ENCODE measurements around the gene MYCBP.

Gene MYCBP

GRCh38 chr1:38833146-38833545 lies 40.0 kb downstream of the MYCBP start:
- TF ChIP-seq ATF2 (tag by site-specific recombination; IDR thresholded peaks at IDR 0.05; ENCODE audit: low read depth) (no peak), EGR2 (tag by site-specific recombination; IDR thresholded peaks at IDR 0.05; ENCODE audit: low read depth) (0 out of 2 replicates have a peak, but pooled peaks have one; percentile 9), ZBTB49 (tag by site-specific recombination; IDR thresholded peaks at IDR 0.05; ENCODE audit: low read depth) (no peak)
- ChIA-PET POLR2A (interaction anchor here (0.6 kb wide), 1 partner anchor 257 kb away, joined by 3 read pairs; no protein-coding TSS in a partner anchor), CTCF (interaction anchor here (0.5 to 2.3 kb wide), 5 partner anchors 8 to 795 kb away, joined by 3 to 7 read pairs (median 3); no protein-coding TSS in a partner anchor)
- no peaks in the 10 kb centered on the region for H3K4me1 ChIP-seq (ENCODE audit: control insufficient read depth, insufficient read depth, low read length)
- H3K4me3 ChIP-seq (ENCODE audit: low read depth, low read length) = no peak overlapping the region
- no peaks in the 10 kb centered on the region for H3K9me3 ChIP-seq (ENCODE audit: control insufficient read depth, insufficient read depth, low read depth, low read length)
- H3K27ac ChIP-seq (ENCODE audit: extremely low read depth, low read depth, low read length) = no peak overlapping the region
- peaks cover 0 to 11% of the 10 kb centered on the region in 2 experiments; a peak in 1 of 3 replicates for H3K36me3 ChIP-seq (ENCODE audit: control insufficient read depth in 2 of 2, insufficient read depth in 1 of 2, low read length in 2 of 2)

GRCh38 chr1:38832370-38832734 lies 40.8 kb downstream of the MYCBP start:
- no peaks in the 10 kb centered on the region for H3K9me3 ChIP-seq (ENCODE audit: control insufficient read depth, insufficient read depth, low read depth, low read length)
- H3K4me3 ChIP-seq (ENCODE audit: low read depth, low read length) = no peak overlapping the region
- no peak overlapping the region for H3K27ac ChIP-seq (ENCODE audit: extremely low read depth, low read depth, low read length)
- H3K4me1 ChIP-seq (ENCODE audit: control insufficient read depth, insufficient read depth, low read length) = no peaks in the 10 kb centered on the region
- ChIA-PET POLR2A (no interaction called here), CTCF (interaction anchor here (0.6 to 2.3 kb wide), 4 partner anchors 13 to 830 kb away, joined by 4 to 7 read pairs (median 4); no protein-coding TSS in a partner anchor)
- TF ChIP-seq ZBTB20 (tag by site-specific recombination; IDR thresholded peaks at IDR 0.05) = no peak
- no peak for TF ChIP-seq ZNF560 (tag by site-specific recombination; IDR thresholded peaks at IDR 0.05; ENCODE audit: borderline replicate concordance)
- TF ChIP-seq ZNF184 (tag by site-specific recombination; IDR thresholded peaks at IDR 0.05) = no peak
- TF ChIP-seq ZNF776 (tag by site-specific recombination; IDR thresholded peaks at IDR 0.05; ENCODE audit: borderline replicate concordance) = no peak
- TF ChIP-seq TRIM28 (IDR thresholded peaks at IDR 0.05; ENCODE audit: borderline replicate concordance, low read length) = no peak
- TF ChIP-seq ZNF350 (tag by site-specific recombination; IDR thresholded peaks at IDR 0.05) = no peak
- no peak for TF ChIP-seq ZNF549 (tag by site-specific recombination; IDR thresholded peaks at IDR 0.05)
- no peak for TF ChIP-seq OSR2 (tag by site-specific recombination; IDR thresholded peaks at IDR 0.05)
- no peak for TF ChIP-seq GLIS2 (tag by site-specific recombination; IDR thresholded peaks at IDR 0.05)
- TF ChIP-seq SP7 (tag by site-specific recombination; IDR thresholded peaks at IDR 0.05) = no peak
- peaks cover 0 to 3% of the 10 kb centered on the region in 2 experiments; a peak in 1 of 3 replicates for H3K36me3 ChIP-seq (ENCODE audit: control insufficient read depth in 2 of 2, insufficient read depth in 1 of 2, low read length in 2 of 2)

GRCh38 chr1:38831731-38832369 lies 41.3 kb downstream of the MYCBP start:
- H3K4me3 ChIP-seq (ENCODE audit: low read depth, low read length) = no peak overlapping the region
- H3K4me1 ChIP-seq (ENCODE audit: control insufficient read depth, insufficient read depth, low read length) = no peaks in the 10 kb centered on the region
- TF ChIP-seq ZNF404 (tag by site-specific recombination; IDR thresholded peaks at IDR 0.05) (no peak), KLF10 (tag by site-specific recombination; IDR thresholded peaks at IDR 0.05) (no peak), ZNF112 (tag by site-specific recombination; IDR thresholded peaks at IDR 0.05) (no peak), MZF1 (tag by site-specific recombination; IDR thresholded peaks at IDR 0.05; ENCODE audit: borderline replicate concordance) (no peak), ZNF626 (tag by site-specific recombination; IDR thresholded peaks at IDR 0.05) (no peak)
- TF ChIP-seq, protein P1, sequence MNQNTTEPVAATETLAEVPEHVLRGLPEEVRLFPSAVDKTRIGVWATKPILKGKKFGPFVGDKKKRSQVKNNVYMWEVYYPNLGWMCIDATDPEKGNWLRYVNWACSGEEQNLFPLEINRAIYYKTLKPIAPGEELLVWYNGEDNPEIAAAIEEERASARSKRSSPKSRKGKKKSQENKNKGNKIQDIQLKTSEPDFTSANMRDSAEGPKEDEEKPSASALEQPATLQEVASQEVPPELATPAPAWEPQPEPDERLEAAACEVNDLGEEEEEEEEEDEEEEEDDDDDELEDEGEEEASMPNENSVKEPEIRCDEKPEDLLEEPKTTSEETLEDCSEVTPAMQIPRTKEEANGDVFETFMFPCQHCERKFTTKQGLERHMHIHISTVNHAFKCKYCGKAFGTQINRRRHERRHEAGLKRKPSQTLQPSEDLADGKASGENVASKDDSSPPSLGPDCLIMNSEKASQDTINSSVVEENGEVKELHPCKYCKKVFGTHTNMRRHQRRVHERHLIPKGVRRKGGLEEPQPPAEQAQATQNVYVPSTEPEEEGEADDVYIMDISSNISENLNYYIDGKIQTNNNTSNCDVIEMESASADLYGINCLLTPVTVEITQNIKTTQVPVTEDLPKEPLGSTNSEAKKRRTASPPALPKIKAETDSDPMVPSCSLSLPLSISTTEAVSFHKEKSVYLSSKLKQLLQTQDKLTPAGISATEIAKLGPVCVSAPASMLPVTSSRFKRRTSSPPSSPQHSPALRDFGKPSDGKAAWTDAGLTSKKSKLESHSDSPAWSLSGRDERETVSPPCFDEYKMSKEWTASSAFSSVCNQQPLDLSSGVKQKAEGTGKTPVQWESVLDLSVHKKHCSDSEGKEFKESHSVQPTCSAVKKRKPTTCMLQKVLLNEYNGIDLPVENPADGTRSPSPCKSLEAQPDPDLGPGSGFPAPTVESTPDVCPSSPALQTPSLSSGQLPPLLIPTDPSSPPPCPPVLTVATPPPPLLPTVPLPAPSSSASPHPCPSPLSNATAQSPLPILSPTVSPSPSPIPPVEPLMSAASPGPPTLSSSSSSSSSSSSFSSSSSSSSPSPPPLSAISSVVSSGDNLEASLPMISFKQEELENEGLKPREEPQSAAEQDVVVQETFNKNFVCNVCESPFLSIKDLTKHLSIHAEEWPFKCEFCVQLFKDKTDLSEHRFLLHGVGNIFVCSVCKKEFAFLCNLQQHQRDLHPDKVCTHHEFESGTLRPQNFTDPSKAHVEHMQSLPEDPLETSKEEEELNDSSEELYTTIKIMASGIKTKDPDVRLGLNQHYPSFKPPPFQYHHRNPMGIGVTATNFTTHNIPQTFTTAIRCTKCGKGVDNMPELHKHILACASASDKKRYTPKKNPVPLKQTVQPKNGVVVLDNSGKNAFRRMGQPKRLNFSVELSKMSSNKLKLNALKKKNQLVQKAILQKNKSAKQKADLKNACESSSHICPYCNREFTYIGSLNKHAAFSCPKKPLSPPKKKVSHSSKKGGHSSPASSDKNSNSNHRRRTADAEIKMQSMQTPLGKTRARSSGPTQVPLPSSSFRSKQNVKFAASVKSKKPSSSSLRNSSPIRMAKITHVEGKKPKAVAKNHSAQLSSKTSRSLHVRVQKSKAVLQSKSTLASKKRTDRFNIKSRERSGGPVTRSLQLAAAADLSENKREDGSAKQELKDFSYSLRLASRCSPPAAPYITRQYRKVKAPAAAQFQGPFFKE (tag by site-specific recombination; IDR thresholded peaks at IDR 0.05; ENCODE audit: borderline replicate concordance) = no peak
- ChIA-PET CTCF (interaction anchor here (0.7 to 2.3 kb wide), 3 partner anchors 13 to 806 kb away, joined by 4 to 7 read pairs (median 4); no protein-coding TSS in a partner anchor), POLR2A (no interaction called here)
- no peak overlapping the region for H3K27ac ChIP-seq (ENCODE audit: extremely low read depth, low read depth, low read length)
- H3K9me3 ChIP-seq (ENCODE audit: control insufficient read depth, insufficient read depth, low read depth, low read length) = no peaks in the 10 kb centered on the region
- H3K36me3 ChIP-seq (ENCODE audit: control insufficient read depth in 2 of 2, insufficient read depth in 1 of 2, low read length in 2 of 2) = no peaks in the 10 kb centered on the region
